GM18858 (cell line): ENCODE data around the gene NDRG3.
A peak's percentile ranks its signal among the peaks of the same experiment; 100 is the strongest.
"Not testable (repeated sequence)": the region's sequence is repeated elsewhere in the genome, so short reads cannot be mapped to it uniquely, and the experiment has no call there.

Experiments
- ATAC-seq: cut with Tn5 transposase; IDR thresholded peaks from one replicate; pipeline ENCODE4 v1.9.1; 2021; ENCODE audit not compliant: unreplicated experiment

Gene NDRG3

DNA sequence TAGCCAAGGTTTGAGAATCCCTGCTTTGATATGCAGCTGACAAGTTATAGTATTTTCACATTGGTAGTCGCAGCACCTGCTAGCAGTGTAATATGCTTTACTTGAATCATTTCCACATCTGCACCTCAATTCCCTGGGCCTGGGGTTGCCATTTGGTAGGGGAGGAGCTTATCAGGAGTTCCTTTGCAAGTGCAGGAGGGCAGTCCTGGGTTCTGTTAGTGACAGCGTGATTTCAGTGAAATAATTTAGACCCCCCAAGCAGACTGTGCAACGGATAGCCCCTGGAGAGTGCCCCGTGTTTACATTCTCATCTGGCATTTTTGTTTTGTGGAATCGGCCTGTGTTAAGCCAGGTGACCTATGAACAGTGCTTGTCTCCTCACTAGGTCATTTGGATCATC is 134.3 kb downstream of the NDRG3 start:
- no peak for ATAC-seq

- ATAC-seq = not testable (repeated sequence)
These were observed 137.5 kb downstream of the NDRG3 start for GRCh38 chr20:36608388-36608728.

GRCh38 chr20:36607586-36608387 is 138.1 kb downstream of the NDRG3 start:
- no peak for ATAC-seq

- no peak for ATAC-seq
These were observed 139.5 kb downstream of the NDRG3 start for GRCh38 chr20:36606158-36607066.

GRCh38 chr20:36605399-36606157 is 140.3 kb downstream of the NDRG3 start, which contains the start of gene RAB5IF:
Gene RAB5IF, plus strand, starts transcription at chr20:36605779. Its CDS starts 173 bp downstream, at chr20:36605952.
- peak; percentile 77 for ATAC-seq

GRCh38 chr20:36604952-36605398 is 140.9 kb downstream of the NDRG3 start:
- peak; percentile 11 for ATAC-seq
